SK-N-SH treated with all-trans-retinoic acid at 6 μM for 48 hours (cell line): ENCODE results near the gene CCM2.

Source experiments
- ATAC-seq: fragments of 200-7000 bp; cut with Tn5 transposase; 3 replicates; pipeline ENCODE4 v1.9.1; 2020; ENCODE audit warnings: mild to moderate bottlenecking, moderate library complexity
- ARNTL ChIP-seq: fragments of 450-650 bp; formaldehyde crosslinking; IDR thresholded peaks from 2 replicates; pipeline ENCODE4 v1.5.0; 2020; ENCODE audit warnings: low read depth, mild to moderate bottlenecking, moderate library complexity, borderline replicate concordance
- CREB5 ChIP-seq: fragments of 250-450 bp; sonication (Bioruptor Pico); IDR thresholded peaks from 2 replicates; pipeline ENCODE4 v1.5.1; 2020; ENCODE audit warnings: low read depth, mild to moderate bottlenecking, moderate library complexity
- CSDC2 ChIP-seq: fragments of 250-450 bp; sonication (Bioruptor Pico); IDR thresholded peaks from 2 replicates; pipeline ENCODE4 v1.5.0; 2020; ENCODE audit warnings: mild to moderate bottlenecking, moderate library complexity
- ESRRG ChIP-seq: fragments of 250-450 bp; sonication (Bioruptor Pico); IDR thresholded peaks from 2 replicates; pipeline ENCODE4 v1.6.1; 2021; ENCODE audit warnings: mild to moderate bottlenecking
- ISL1 ChIP-seq: fragments of 250-450 bp; sonication (Bioruptor Pico); IDR thresholded peaks from 2 replicates; pipeline ENCODE4 v2.1.2; 2022; ENCODE audit warnings: mild to moderate bottlenecking, moderate library complexity
- OSR1 ChIP-seq: fragments of 250-450 bp; sonication (Bioruptor Pico); IDR thresholded peaks from 2 replicates; pipeline ENCODE4 v1.8.0; 2022; ENCODE audit warnings: moderate library complexity, mild to moderate bottlenecking, inconsistent platforms
- POU6F1 ChIP-seq: fragments of 250-450 bp; sonication (Bioruptor Pico); IDR thresholded peaks from 2 replicates; pipeline ENCODE4 v1.8.0; 2021; ENCODE audit warnings: low read depth, mild to moderate bottlenecking, moderate library complexity, borderline replicate concordance
- RARB ChIP-seq: fragments of 250-450 bp; sonication (Bioruptor Pico); IDR thresholded peaks from 2 replicates; pipeline ENCODE4 v1.8.0; 2021; ENCODE audit warnings: mild to moderate bottlenecking, moderate library complexity
- SNAI2 ChIP-seq: fragments of 250-450 bp; sonication (Bioruptor Pico); IDR thresholded peaks from 2 replicates; pipeline ENCODE4 v1.5.0; 2020; ENCODE audit warnings: mild to moderate bottlenecking, moderate library complexity
- ZC3H10 ChIP-seq: fragments of 250-450 bp; sonication (Bioruptor Pico); IDR thresholded peaks from 2 replicates; pipeline ENCODE4 v1.5.1; 2021; ENCODE audit warnings: mild to moderate bottlenecking, moderate library complexity
- ZFP3 ChIP-seq: fragments of 250-450 bp; sonication (Bioruptor Pico); IDR thresholded peaks from 2 replicates; pipeline ENCODE4 v1.5.0; 2020; ENCODE audit warnings: mild to moderate bottlenecking, moderate library complexity
- ZNF565 ChIP-seq: fragments of 450-650 bp; formaldehyde crosslinking; conservative IDR thresholded peaks from 2 replicates; pipeline ENCODE4 v1.5.0; 2020; ENCODE audit warnings: low read depth, mild to moderate bottlenecking, moderate library complexity
- ZNF70 ChIP-seq: fragments of 450-650 bp; formaldehyde crosslinking; IDR thresholded peaks from 2 replicates; pipeline ENCODE4 v1.5.0; 2020; ENCODE audit warnings: mild to moderate bottlenecking, moderate library complexity
- TF ChIP-seq, protein P1 (sequence below): fragments of 250-450 bp; sonication (Bioruptor Pico); IDR thresholded peaks from 2 replicates; pipeline ENCODE4 v1.8.0; 2020; ENCODE audit warnings: mild to moderate bottlenecking, moderate library complexity, borderline replicate concordance

The CCM2 gene

GRCh38 chr7:45122975-45123860 lies 123.2 kb downstream of the CCM2 start:
- ATAC-seq: no peak; the same call in 2 of the 3 replicates
- TF ChIP-seq, protein P1, sequence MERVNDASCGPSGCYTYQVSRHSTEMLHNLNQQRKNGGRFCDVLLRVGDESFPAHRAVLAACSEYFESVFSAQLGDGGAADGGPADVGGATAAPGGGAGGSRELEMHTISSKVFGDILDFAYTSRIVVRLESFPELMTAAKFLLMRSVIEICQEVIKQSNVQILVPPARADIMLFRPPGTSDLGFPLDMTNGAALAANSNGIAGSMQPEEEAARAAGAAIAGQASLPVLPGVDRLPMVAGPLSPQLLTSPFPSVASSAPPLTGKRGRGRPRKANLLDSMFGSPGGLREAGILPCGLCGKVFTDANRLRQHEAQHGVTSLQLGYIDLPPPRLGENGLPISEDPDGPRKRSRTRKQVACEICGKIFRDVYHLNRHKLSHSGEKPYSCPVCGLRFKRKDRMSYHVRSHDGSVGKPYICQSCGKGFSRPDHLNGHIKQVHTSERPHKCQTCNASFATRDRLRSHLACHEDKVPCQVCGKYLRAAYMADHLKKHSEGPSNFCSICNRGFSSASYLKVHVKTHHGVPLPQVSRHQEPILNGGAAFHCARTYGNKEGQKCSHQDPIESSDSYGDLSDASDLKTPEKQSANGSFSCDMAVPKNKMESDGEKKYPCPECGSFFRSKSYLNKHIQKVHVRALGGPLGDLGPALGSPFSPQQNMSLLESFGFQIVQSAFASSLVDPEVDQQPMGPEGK (CRISPR knock-in tag): no peak
- TF ChIP-seq SNAI2 (CRISPR knock-in tag): no peak
- TF ChIP-seq ESRRG: no peak
- no peak for TF ChIP-seq CSDC2 (CRISPR knock-in tag)
- no peak for TF ChIP-seq OSR1 (CRISPR knock-in tag)
- no peak for TF ChIP-seq POU6F1
- no peak for TF ChIP-seq ZFP3 (CRISPR knock-in tag)
- TF ChIP-seq CREB5 (CRISPR knock-in tag): no peak

DNA sequence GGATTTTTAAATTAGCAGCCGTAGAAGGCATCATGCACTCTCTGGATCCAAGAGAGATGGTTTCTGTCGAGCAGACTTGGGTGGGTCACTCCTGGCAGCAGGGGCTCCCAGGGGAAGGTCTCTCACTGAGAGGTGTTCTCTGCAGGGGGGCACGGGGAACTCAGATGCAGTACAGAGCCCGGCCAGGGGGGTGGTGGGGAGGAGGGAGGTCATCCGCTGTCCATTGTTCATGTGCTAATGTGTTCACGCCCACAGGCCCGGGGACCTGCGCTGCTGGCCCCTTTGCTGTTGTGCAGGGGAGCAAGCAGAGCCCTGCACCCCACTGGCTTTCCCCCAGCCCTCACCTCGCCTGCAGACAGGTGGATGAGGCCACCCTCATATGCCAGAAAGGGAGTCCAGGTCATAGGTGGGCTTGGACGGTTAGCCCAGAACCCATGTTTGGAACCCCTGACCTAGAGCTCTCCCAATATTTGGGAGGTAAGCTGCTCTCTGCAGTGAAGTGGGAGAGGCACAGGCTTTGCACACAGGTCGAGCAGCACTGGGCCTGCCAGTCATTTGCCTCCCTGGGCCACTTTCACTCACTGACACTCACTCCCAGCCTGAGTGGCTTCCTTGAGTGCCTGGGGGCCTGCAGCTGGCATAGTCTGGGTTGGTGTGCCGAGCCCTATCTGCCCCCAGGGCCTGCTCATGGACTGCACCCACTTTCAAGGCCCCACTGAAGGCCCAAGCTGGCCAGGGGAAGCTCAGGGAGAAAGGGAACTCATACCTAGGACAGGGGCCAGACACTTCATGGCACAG lies 124.1 kb downstream of the CCM2 start:
- TF ChIP-seq CSDC2 (CRISPR knock-in tag): no peak
- ATAC-seq: no peak

DNA sequence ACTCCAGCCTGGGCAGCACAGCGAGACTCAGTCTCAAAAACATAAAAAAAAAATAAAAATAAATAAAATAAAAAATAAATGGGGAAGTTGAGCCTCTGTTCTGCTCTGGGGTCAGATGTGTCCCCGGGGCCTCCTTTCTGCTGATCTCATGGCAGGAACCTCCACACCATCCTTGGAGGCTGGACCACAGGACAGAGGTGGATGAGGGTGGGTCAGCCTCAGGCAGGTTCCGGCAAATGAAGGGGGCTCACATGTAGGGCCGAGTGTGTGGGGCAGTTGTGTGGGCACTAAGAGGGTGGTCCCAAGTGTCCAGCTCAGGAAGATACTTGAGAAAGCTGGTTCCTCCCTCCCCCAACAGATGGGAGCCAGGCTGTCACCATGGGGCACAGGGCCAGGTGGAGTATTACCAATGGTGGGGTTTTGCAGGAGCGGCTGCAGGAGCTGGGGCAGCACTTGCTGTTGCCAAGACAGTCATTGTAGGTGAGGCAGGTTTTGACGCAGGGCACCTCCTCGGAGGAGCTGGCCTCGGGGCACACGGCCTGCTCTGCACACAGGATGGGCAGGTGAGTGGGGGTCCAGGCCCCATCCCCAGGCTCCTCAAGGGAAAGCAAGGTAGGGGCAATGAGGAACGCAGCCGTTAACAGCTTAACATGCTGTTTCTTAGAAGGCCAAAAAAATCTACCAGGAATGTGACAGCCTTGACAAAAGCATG lies 125.3 kb downstream of the CCM2 start:
- no peak for ATAC-seq
- TF ChIP-seq ZC3H10 (CRISPR knock-in tag) (no peak), ZNF565 (CRISPR knock-in tag) (no peak), ARNTL (CRISPR knock-in tag) (no peak), ESRRG (no peak), CREB5 (CRISPR knock-in tag) (no peak), OSR1 (CRISPR knock-in tag) (no peak), ISL1 (no peak), ZNF70 (CRISPR knock-in tag) (no peak), RARB (no peak)
- TF ChIP-seq, protein P1 (CRISPR knock-in tag): no peak
